DND-41 (cell line): ENCODE data around the gene WEE1.

Experiments
- ATAC-seq: fragments of 200-7000 bp; cut with Tn5 transposase; 3 replicates; pipeline ENCODE4 v1.9.1; 2021; ENCODE audit warnings: low read depth; ENCODE audit not compliant: insufficient read depth
- DNase-seq: peaks from one replicate; pipeline ENCODE4 v3.0.0-alpha.2; 2020
- H2AFZ ChIP-seq: 2 replicates; pipeline ENCODE4 v1.6.0; 2012; ENCODE audit warnings: low read depth, low read length
- H3K27ac ChIP-seq: 2 replicates; pipeline ENCODE4 v1.5.1; 2012; ENCODE audit warnings: low read length, inconsistent platforms
- H3K27me3 ChIP-seq: fragments of 200-600 bp; sonication (generic); 2 replicates; pipeline ENCODE4 v1.6.0; 2012; ENCODE audit warnings: low read length, mild to moderate bottlenecking, inconsistent platforms; ENCODE audit not compliant: insufficient read depth, poor library complexity
- H3K36me3 ChIP-seq: 2 replicates; pipeline ENCODE4 v1.5.1; 2012; ENCODE audit warnings: low read length, inconsistent platforms; ENCODE audit not compliant: insufficient read depth
- H3K4me1 ChIP-seq: 2 replicates; pipeline ENCODE4 v1.5.1; 2012; ENCODE audit warnings: mild to moderate bottlenecking, low read length; ENCODE audit not compliant: insufficient read depth
- H3K4me2 ChIP-seq: 2 replicates; pipeline ENCODE4 v1.6.0; 2012; ENCODE audit warnings: mild to moderate bottlenecking, moderate library complexity, low read length, inconsistent platforms; ENCODE audit not compliant: insufficient read depth
- H3K4me3 ChIP-seq, 2 experiments: fragments of 200-600 bp in 1 of 2; shearing (Covaris generic) in 1 of 2; 2 replicates each; pipeline ENCODE4 v1.5.1; 2012 to 2016; ENCODE audit warnings: inconsistent platforms in 2 of 2, low read length in 2 of 2, mild to moderate bottlenecking in 2 of 2, low read depth in 1 of 2, moderate library complexity in 1 of 2
- H3K79me2 ChIP-seq: 2 replicates; pipeline ENCODE4 v1.6.0; 2012; ENCODE audit warnings: low read length, inconsistent platforms; ENCODE audit not compliant: insufficient read depth
- H3K9ac ChIP-seq: 2 replicates; pipeline ENCODE4 v1.6.0; 2012; ENCODE audit warnings: low read depth, mild to moderate bottlenecking, inconsistent platforms, low read length, moderate library complexity
- H3K9me3 ChIP-seq: 2 replicates; pipeline ENCODE4 v1.5.1; 2012; ENCODE audit warnings: low read length, moderate library complexity, mild to moderate bottlenecking, inconsistent platforms; ENCODE audit not compliant: insufficient read depth, severe bottlenecking
- H4K20me1 ChIP-seq: 2 replicates; pipeline ENCODE4 v1.6.0; 2012; ENCODE audit warnings: low read length; ENCODE audit not compliant: insufficient read depth
- EZH2 ChIP-seq: IDR thresholded peaks from 3 replicates; pipeline ENCODE4 v1.6.1; 2012; ENCODE audit warnings: borderline replicate concordance, low read depth, mild to moderate bottlenecking, moderate library complexity, low read length, inconsistent platforms; ENCODE audit not compliant: severe bottlenecking
- TF ChIP-seq, protein P1 (sequence below): IDR thresholded peaks from 2 replicates; pipeline ENCODE4 v1.5.1; 2012; ENCODE audit warnings: borderline replicate concordance, low read length, moderate library complexity, mild to moderate bottlenecking; ENCODE audit not compliant: poor library complexity, severe bottlenecking; ENCODE audit errors: extremely low read depth

The WEE1 gene

DNA sequence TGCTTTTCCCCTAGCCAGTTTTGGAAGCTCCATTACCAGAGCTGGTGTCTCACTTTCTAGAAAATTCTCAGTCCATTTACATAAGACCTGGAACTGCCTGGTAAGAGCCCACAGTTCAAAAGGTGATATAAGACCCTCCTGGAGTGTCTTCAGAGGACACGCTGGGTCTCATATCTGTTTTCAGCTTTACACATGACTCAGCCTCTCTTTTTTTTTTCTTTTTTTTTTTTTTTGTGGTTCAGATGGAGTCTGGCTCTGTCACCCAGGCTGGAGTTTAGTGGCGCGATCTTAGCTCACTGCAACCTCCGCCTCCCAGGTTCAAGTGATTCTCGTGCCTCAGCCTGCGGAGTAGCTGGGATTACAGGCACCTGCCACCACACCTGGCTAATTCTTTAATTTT lies 30.7 kb downstream of the WEE1 start:
- ATAC-seq: no peak
- Histone ChIP-seq H4K20me1 (no peaks in the 10 kb centered on the region), H3K27ac (0 out of 2 replicates have a peak overlapping the region, but pooled peaks have one; percentile 24), H3K79me2 (no peaks in the 10 kb centered on the region), H3K4me2 (no peak overlapping the region), H3K4me3 (no peak overlapping the region), H3K36me3 (no peaks in the 10 kb centered on the region), H3K9ac (no peak overlapping the region), H2AFZ (no peak overlapping the region), H3K27me3 (no peaks in the 10 kb centered on the region), H3K4me1 (peaks cover 34% of the 10 kb centered on the region), H3K9me3 (no peaks in the 10 kb centered on the region)
- peak; percentile 42 for DNase-seq
- TF ChIP-seq, protein P1, sequence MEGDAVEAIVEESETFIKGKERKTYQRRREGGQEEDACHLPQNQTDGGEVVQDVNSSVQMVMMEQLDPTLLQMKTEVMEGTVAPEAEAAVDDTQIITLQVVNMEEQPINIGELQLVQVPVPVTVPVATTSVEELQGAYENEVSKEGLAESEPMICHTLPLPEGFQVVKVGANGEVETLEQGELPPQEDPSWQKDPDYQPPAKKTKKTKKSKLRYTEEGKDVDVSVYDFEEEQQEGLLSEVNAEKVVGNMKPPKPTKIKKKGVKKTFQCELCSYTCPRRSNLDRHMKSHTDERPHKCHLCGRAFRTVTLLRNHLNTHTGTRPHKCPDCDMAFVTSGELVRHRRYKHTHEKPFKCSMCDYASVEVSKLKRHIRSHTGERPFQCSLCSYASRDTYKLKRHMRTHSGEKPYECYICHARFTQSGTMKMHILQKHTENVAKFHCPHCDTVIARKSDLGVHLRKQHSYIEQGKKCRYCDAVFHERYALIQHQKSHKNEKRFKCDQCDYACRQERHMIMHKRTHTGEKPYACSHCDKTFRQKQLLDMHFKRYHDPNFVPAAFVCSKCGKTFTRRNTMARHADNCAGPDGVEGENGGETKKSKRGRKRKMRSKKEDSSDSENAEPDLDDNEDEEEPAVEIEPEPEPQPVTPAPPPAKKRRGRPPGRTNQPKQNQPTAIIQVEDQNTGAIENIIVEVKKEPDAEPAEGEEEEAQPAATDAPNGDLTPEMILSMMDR: no peak
- no peak for TF ChIP-seq EZH2

DNA sequence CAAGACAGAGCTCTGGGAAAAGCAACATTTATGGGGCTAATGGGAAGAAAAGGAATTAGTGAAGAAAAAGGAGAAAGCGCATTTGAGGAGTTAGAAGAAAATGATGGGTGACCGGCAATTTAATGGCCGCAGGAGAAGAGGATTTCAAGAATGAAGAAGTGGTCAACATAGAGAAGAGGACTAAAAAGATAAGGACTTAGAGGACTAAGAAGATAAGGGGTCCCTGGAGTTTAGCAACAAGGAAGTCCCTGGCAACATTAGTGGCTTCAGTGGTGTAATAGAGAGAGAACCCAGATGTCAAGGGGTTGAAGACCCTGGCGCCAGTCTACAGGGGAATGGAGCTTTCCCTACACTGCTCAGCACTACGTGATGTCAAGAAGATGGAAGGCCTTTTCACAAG lies 32.3 kb downstream of the WEE1 start:
- no peaks in the 10 kb centered on the region for H3K9me3 ChIP-seq
- H3K36me3 ChIP-seq: no peaks in the 10 kb centered on the region
- no peaks in the 10 kb centered on the region for H3K79me2 ChIP-seq
- H3K27me3 ChIP-seq: no peaks in the 10 kb centered on the region
- no peak overlapping the region for H3K4me3 ChIP-seq
- no peak for TF ChIP-seq EZH2
- TF ChIP-seq, protein P1: no peak
- no peak for ATAC-seq
- no peaks in the 10 kb centered on the region for H4K20me1 ChIP-seq
- no peak overlapping the region for H3K27ac ChIP-seq
- no peak overlapping the region for H3K4me2 ChIP-seq
- peaks cover 27% of the 10 kb centered on the region for H3K4me1 ChIP-seq
- no peak overlapping the region for H3K9ac ChIP-seq
- H2AFZ ChIP-seq: no peak overlapping the region
- no peak for DNase-seq

DNA sequence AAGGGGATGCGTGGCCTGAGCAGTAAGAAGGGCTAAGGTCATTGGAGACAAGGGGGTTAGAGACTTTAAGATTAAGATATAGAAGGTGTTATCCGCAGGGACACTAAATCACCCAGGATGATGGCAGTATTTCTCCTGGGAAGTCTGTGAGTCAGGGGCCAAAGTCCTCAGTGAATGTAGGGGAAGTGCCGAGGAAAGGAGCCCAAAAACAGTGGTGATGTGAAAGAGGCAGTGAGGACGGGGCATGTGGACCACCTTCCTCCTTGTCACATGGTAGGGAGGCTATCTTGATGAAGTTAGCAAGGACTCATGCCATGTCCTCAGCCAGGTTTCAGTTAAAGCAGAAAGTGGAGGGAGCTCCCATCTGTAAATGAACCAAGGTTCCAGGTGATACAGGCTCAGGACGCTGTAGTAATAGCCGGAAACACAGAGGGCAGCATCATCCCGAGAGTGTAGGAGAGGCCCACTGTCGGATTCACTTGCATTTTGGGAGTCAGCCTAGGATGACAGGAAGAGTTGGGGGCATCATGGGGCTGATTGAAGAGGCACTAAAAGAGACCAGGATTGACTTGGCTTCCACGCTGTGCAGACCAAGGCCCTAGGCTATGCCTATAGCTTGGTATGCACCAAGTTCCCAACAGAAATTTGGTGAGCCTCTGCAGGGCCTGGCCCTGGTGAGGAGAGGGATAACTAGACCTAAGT lies 33.5 kb downstream of the WEE1 start:
- H3K27me3 ChIP-seq: no peaks in the 10 kb centered on the region
- ATAC-seq (no peak), DNase-seq (no peak)
- H3K4me3 ChIP-seq: no peak overlapping the region
- H4K20me1 ChIP-seq: no peaks in the 10 kb centered on the region
- no peaks in the 10 kb centered on the region for H3K79me2 ChIP-seq
- no peak overlapping the region for H2AFZ ChIP-seq
- H3K36me3 ChIP-seq: no peaks in the 10 kb centered on the region
- peaks cover 21% of the 10 kb centered on the region for H3K4me1 ChIP-seq
- no peaks in the 10 kb centered on the region for H3K9me3 ChIP-seq
- no peak overlapping the region for H3K4me2 ChIP-seq
- H3K27ac ChIP-seq: no peak overlapping the region
- H3K9ac ChIP-seq: no peak overlapping the region
- TF ChIP-seq, protein P1: no peak
- TF ChIP-seq EZH2: no peak

DNA sequence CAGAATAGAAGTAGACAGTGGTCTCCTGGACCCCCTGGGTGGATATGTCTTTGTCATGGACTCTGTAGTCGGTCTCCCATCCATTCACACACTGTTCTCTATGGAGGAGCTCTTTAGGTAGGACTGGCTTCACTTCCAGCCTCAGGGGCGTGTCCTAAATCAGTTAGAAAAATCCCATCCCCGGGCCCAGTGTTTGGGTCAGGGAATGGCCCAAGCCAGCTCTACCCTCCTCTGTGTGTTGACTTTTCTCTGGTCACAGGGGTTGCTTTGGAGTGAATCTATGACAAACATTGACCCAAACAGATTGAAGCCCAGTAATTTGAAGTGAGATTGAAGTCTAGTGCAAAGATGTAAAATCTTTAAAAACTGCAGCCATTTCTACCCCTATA lies 34.0 kb downstream of the WEE1 start:
- H3K27me3 ChIP-seq: no peaks in the 10 kb centered on the region
- DNase-seq (no peak), ATAC-seq (no peak)
- no peak overlapping the region for H3K4me2 ChIP-seq
- peaks cover 21% of the 10 kb centered on the region for H3K4me1 ChIP-seq
- TF ChIP-seq, protein P1: no peak
- TF ChIP-seq EZH2: no peak
- H4K20me1 ChIP-seq: no peaks in the 10 kb centered on the region
- no peak overlapping the region for H3K4me3 ChIP-seq
- H3K9ac ChIP-seq: no peak overlapping the region
- H2AFZ ChIP-seq: no peak overlapping the region
- H3K79me2 ChIP-seq: no peaks in the 10 kb centered on the region
- H3K36me3 ChIP-seq: no peaks in the 10 kb centered on the region
- no peak overlapping the region for H3K27ac ChIP-seq
- no peaks in the 10 kb centered on the region for H3K9me3 ChIP-seq
